ENCODE data around the gene UNC5C. TPM values are rescaled to one million over a fixed set of nuclear protein-coding genes. Genes with fewer than 3 reads are reported as not detected.

UNC5C gene
- total RNA-seq, 4 donors from 2014 or later = 1.2 to 5.0 (median 3.0) TPM

GRCh38 chr4:95198961-95199360 is 349.8 kb downstream of the UNC5C start:
- 81 to 88% methylated on average over 7 of the region's 7 CpGs for WGBS, 2 donors
- no peak overlapping the region for H3K27ac ChIP-seq

GRCh38 chr4:95197353-95197752 is 351.4 kb downstream of the UNC5C start:
- no peaks in the 10 kb centered on the region for H3K4me1 ChIP-seq
- no peak overlapping the region for H3K27ac ChIP-seq
- TF ChIP-seq POLR2A (IDR thresholded peaks at IDR 0.05) (no peak), CTCF (IDR thresholded peaks at IDR 0.05) (no peak), EP300 (IDR thresholded peaks at IDR 0.05) (no peak)
- no peak overlapping the region for H3K4me3 ChIP-seq
- H3K36me3 ChIP-seq = no peaks in the 10 kb centered on the region
- no peaks in the 10 kb centered on the region for H3K27me3 ChIP-seq
- DNase-seq (ENCODE audit: low spot score in 2 of 2) = no peak
- no peaks in the 10 kb centered on the region for H3K9me3 ChIP-seq
- 69 to 80% methylated on average over 6 of the region's 6 CpGs for WGBS, 2 donors

More at GRCh38 chr4:95198961-95199360, 349.8 kb downstream of the UNC5C start:
- TF ChIP-seq POLR2A (IDR thresholded peaks at IDR 0.05) = no peak
- TF ChIP-seq EP300 (IDR thresholded peaks at IDR 0.05) = no peak
- no peak for TF ChIP-seq CTCF (IDR thresholded peaks at IDR 0.05)
- H3K9me3 ChIP-seq = no peaks in the 10 kb centered on the region
- H3K36me3 ChIP-seq = no peaks in the 10 kb centered on the region
- H3K4me3 ChIP-seq = no peak overlapping the region
- no peaks in the 10 kb centered on the region for H3K27me3 ChIP-seq
- no peak for DNase-seq (ENCODE audit: low spot score in 2 of 2)
- H3K4me1 ChIP-seq = no peaks in the 10 kb centered on the region

GRCh38 chr4:95193391-95194224 is 355.2 kb downstream of the UNC5C start:
- H3K27me3 ChIP-seq = no peaks in the 10 kb centered on the region
- no peaks in the 10 kb centered on the region for H3K9me3 ChIP-seq
- no peak for DNase-seq (ENCODE audit: low spot score in 2 of 2)
- WGBS, 2 donors = 80 to 83% methylated on average over 21 to 22 of the region's 22 CpGs
- H3K4me3 ChIP-seq = no peak overlapping the region
- TF ChIP-seq EP300 (IDR thresholded peaks at IDR 0.05) (no peak), POLR2A (IDR thresholded peaks at IDR 0.05) (no peak), CTCF (IDR thresholded peaks at IDR 0.05) (no peak)
- no peak overlapping the region for H3K27ac ChIP-seq
- H3K4me1 ChIP-seq = no peaks in the 10 kb centered on the region
- H3K36me3 ChIP-seq = no peaks in the 10 kb centered on the region

GRCh38 chr4:95191537-95191936 is 357.2 kb downstream of the UNC5C start:
- H3K9me3 ChIP-seq = no peaks in the 10 kb centered on the region
- H3K27ac ChIP-seq = no peak overlapping the region
- no peaks in the 10 kb centered on the region for H3K36me3 ChIP-seq
- no peaks in the 10 kb centered on the region for H3K4me1 ChIP-seq
- DNase-seq (ENCODE audit: low spot score in 2 of 2) = no peak
- H3K27me3 ChIP-seq = no peaks in the 10 kb centered on the region
- TF ChIP-seq EP300 (IDR thresholded peaks at IDR 0.05) (no peak), POLR2A (IDR thresholded peaks at IDR 0.05) (no peak), CTCF (IDR thresholded peaks at IDR 0.05) (no peak)
- no peak overlapping the region for H3K4me3 ChIP-seq
- 93 to 98% methylated on average over 3 of the region's 3 CpGs for WGBS, 2 donors

GRCh38 chr4:95190751-95191436 is 357.9 kb downstream of the UNC5C start:
- Histone ChIP-seq H3K36me3 (no peaks in the 10 kb centered on the region), H3K27ac (no peak overlapping the region), H3K27me3 (no peaks in the 10 kb centered on the region), H3K4me3 (no peak overlapping the region), H3K4me1 (no peaks in the 10 kb centered on the region), H3K9me3 (no peaks in the 10 kb centered on the region)
- DNase-seq (ENCODE audit: low spot score in 2 of 2) = no peak
- WGBS, 2 donors = 30 to 38% methylated on average over 9 of the region's 9 CpGs
- TF ChIP-seq CTCF (IDR thresholded peaks at IDR 0.05) (no peak), POLR2A (IDR thresholded peaks at IDR 0.05) (no peak), EP300 (IDR thresholded peaks at IDR 0.05) (no peak)

All from tibial nerve (tissue), 4 donors.